Uterus (tissue), 4 donors: ENCODE data around the gene ZFPL1. TPM values are rescaled to one million over a fixed set of nuclear protein-coding genes. Genes with fewer than 3 reads are reported as not detected.

Experiments used
- DNase-seq, 2 donors: peaks; one replicate each; pipeline ENCODE4 v3.0.0-alpha.2; 2019 to 2020
- H3K27ac ChIP-seq, 2 donors: fragments of 200-600 bp; sonication (generic); 1 replicate in 1 of 2; 2 replicates in 1 of 2; pipeline ENCODE4 v1.5.1; 2016 to 2018
- H3K27me3 ChIP-seq, 2 donors: fragments of 200-600 bp; sonication (generic); one replicate each; pipeline ENCODE4 v1.5.1; 2018 to 2019; ENCODE audit warnings: control low read depth in 1 of 2
- H3K36me3 ChIP-seq, 2 donors: fragments of 200-600 bp; sonication (generic); one replicate each; pipeline ENCODE4 v1.5.1; 2019; ENCODE audit warnings: control low read depth in 1 of 2
- H3K4me1 ChIP-seq, 2 donors: fragments of 200-600 bp; sonication (generic); one replicate each; pipeline ENCODE4 v1.5.1; 2018 to 2019; ENCODE audit warnings: control low read depth in 1 of 2
- H3K4me3 ChIP-seq, 2 donors: fragments of 200-600 bp; sonication (generic); 1 replicate in 1 of 2; 2 replicates in 1 of 2; pipeline ENCODE4 v1.5.1; 2018 to 2019; ENCODE audit warnings: mild to moderate bottlenecking in 1 of 2
- H3K9me3 ChIP-seq, 2 donors: fragments of 200-600 bp; sonication (generic); one replicate each; pipeline ENCODE4 v1.5.1; 2019; ENCODE audit warnings: control low read depth in 1 of 2
- CTCF ChIP-seq, 4 experiments: fragments of 200-600 bp in 2 of 4; fragments of 450-650 bp in 2 of 4; sonication (generic) in 2 of 4; IDR thresholded peaks; one replicate each; pipeline ENCODE4 v1.5.1; 2016 to 2019; ENCODE audit warnings: antibody characterized with exemption in 4 of 4, mild to moderate bottlenecking in 2 of 4, moderate library complexity in 1 of 4
- POLR2A ChIP-seq, 2 donors: fragments of 450-650 bp; IDR thresholded peaks; one replicate each; pipeline ENCODE4 v1.6.1; 2016; ENCODE audit warnings: antibody characterized with exemption in 2 of 2, mild to moderate bottlenecking in 1 of 2, moderate library complexity in 1 of 2
- intact Hi-C: fragments of 100-400 bp; cut with DNase I; formaldehyde crosslinking; loops from one replicate; pipeline ENCODE4 v1.15.1; 2023; ENCODE audit warnings: low total_unique reads
- total RNA-seq, 4 donors: library from RNA; depleted of rRNA in 3 of 4; stranded (reverse); fragments of >200 nt in 3 of 4; gene quantifications; one replicate each; pipeline versions ENCODE4 v1.1.0 to v1.2.4, GENCODE V29; 2014 to 2023
- donor health status: DM: yes; HTN: yes; CAD: no.

ZFPL1 gene
- total RNA-seq, 4 donors from 2014 or later: 9.0 to 37.5 (median 24.5) TPM

- Histone ChIP-seq H3K4me1 (peaks cover 0 to 4% of the 10 kb centered on the region in 2 donors), H3K27me3 (no peaks in the 10 kb centered on the region), H3K9me3 (no peaks in the 10 kb centered on the region), H3K36me3 (no peaks in the 10 kb centered on the region), H3K27ac (peak within 1 kb of the TSS; percentile 92 to 97), H3K4me3 (peak within 1 kb of the TSS; percentile 64 to 87)
- DNase-seq: peak; percentile 88 to 89
- TF ChIP-seq CTCF (IDR thresholded peaks at IDR 0.05) (peak in 1 of 4 experiments; percentile 28), POLR2A (IDR thresholded peaks at IDR 0.05) (peak; percentile 32 to 34)
- intact Hi-C loops: no loop called here
Observed at GRCh38 chr11:65040847-65041622, 43.0 kb upstream of the ZFPL1 start, which contains the start of gene SAC3D1. Gene SAC3D1, plus strand, starts transcription at chr11:65041210. Its CDS starts 83 bp downstream, at chr11:65041293.

- Histone ChIP-seq H3K4me1 (peaks cover 0 to 4% of the 10 kb centered on the region in 2 donors), H3K4me3 (no peak overlapping the region)
- no peak for DNase-seq
Observed at GRCh38 chr11:65042891-65043290, 41.1 kb upstream of the ZFPL1 start.

GRCh38 chr11:65043881-65044501, 40.0 kb upstream of the ZFPL1 start:
- H3K9me3 ChIP-seq: no peaks in the 10 kb centered on the region
- H3K27me3 ChIP-seq: no peaks in the 10 kb centered on the region
- no peak overlapping the region for H3K4me3 ChIP-seq
- H3K36me3 ChIP-seq: no peaks in the 10 kb centered on the region
- DNase-seq: no peak
- peaks cover 0 to 4% of the 10 kb centered on the region in 2 donors for H3K4me1 ChIP-seq
- no peak overlapping the region for H3K27ac ChIP-seq
- intact Hi-C loops: no loop called here
- TF ChIP-seq CTCF (IDR thresholded peaks at IDR 0.05): no peak
- no peak for TF ChIP-seq POLR2A (IDR thresholded peaks at IDR 0.05)

More at GRCh38 chr11:65042891-65043290, 41.1 kb upstream of the ZFPL1 start:
- Histone ChIP-seq H3K27ac (no peak overlapping the region), H3K27me3 (no peaks in the 10 kb centered on the region), H3K36me3 (no peaks in the 10 kb centered on the region), H3K9me3 (no peaks in the 10 kb centered on the region)
- intact Hi-C loops: no loop called here
- no peak for TF ChIP-seq CTCF (IDR thresholded peaks at IDR 0.05)

- peaks cover 0 to 4% of the 10 kb centered on the region in 2 donors for H3K4me1 ChIP-seq
- no peak overlapping the region for H3K4me3 ChIP-seq
- no peak for DNase-seq
- no peak overlapping the region for H3K27ac ChIP-seq
- no peaks in the 10 kb centered on the region for H3K36me3 ChIP-seq
- H3K27me3 ChIP-seq: no peaks in the 10 kb centered on the region
- H3K9me3 ChIP-seq: no peaks in the 10 kb centered on the region
- TF ChIP-seq CTCF (IDR thresholded peaks at IDR 0.05) (no peak), POLR2A (IDR thresholded peaks at IDR 0.05) (no peak)
- intact Hi-C loops: no loop called here
Observed at GRCh38 chr11:65045061-65045460, 39.0 kb upstream of the ZFPL1 start.

- no peak for TF ChIP-seq POLR2A (IDR thresholded peaks at IDR 0.05)
- TF ChIP-seq CTCF (IDR thresholded peaks at IDR 0.05): no peak
- intact Hi-C loops: no loop called here
- no peak overlapping the region for H3K4me3 ChIP-seq
- no peak overlapping the region for H3K27ac ChIP-seq
- H3K36me3 ChIP-seq: no peaks in the 10 kb centered on the region
- H3K9me3 ChIP-seq: no peaks in the 10 kb centered on the region
- no peaks in the 10 kb centered on the region for H3K4me1 ChIP-seq
- H3K27me3 ChIP-seq: no peaks in the 10 kb centered on the region
- no peak for DNase-seq
Observed at GRCh38 chr11:65045728-65046127, 38.3 kb upstream of the ZFPL1 start.
